Measurements from ENCODE around the gene S100A10. TPM values are rescaled to one million over a fixed set of nuclear protein-coding genes. Genes with fewer than 3 reads are reported as not detected.
A peak's percentile ranks its signal among the peaks of the same experiment; 100 is the strongest.

The S100A10 gene, protein sequence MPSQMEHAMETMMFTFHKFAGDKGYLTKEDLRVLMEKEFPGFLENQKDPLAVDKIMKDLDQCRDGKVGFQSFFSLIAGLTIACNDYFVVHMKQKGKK
- total RNA-seq: 100 to 1,000 TPM; 159 to 170 TPM

DNA sequence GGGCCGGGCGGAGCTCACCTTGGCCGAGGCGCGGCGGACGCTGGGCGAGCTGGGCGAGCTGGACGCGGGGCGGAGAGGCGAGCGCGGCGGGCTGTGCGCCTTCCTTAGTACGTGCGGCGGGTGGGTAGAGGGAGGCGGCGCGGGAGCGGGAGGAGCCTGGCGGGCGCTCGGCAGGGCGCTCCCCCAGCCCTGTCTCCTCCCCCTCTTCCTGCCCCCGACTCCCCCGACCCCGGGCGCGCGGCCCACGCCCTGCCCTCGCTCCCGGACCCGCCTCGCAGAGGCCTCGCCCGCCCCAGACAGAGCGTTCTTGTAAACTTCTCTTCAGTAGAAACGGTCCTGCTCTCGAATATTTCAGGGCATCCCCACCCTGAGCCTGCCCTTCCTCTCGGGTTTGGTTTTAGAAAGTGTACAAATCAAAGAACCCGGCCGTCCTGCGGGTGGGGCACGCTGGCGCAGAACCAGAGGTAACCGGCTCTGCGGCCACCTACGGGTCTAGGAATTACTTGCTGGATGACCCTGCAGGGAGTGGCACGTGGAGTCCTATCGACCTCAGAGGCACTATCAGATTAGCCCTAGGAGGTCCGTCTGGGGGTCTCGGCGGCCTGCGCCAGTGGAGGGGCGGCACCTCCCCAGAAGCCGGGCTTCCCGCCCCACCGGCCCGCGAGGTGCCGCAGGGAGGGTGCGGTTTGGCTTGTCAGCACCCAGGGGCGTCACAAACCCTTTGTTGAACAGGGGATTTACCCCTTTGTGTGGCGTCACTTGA lies at the start of gene S100A10:
S100A10 (minus strand) TSS at position 126 of the 763 bp plus-strand sequence. CDS start 7,629 bp downstream, outside the sequence.
- Mint-ChIP-seq H3K27me3 (ENCODE audit: low read depth) (no peaks in the 10 kb centered on the region), H3K4me1 (ENCODE audit: low read depth) (peaks cover 43% of the 10 kb centered on the region), H3K36me3 (ENCODE audit: low read depth) (peaks cover 1% of the 10 kb centered on the region), H3K4me3 (peak within 1 kb of the TSS; percentile 94), H3K27ac (peak within 1 kb of the TSS; percentile 92), H3K9me3 (no peaks in the 10 kb centered on the region)
- CTCF ChIA-PET: interaction anchor here (0.9 to 11.0 kb wide), 4 partner anchors 10 to 59 kb away, joined by 3 to 233 read pairs (median 33); no protein-coding TSS in a partner anchor
- intact Hi-C loops (cut with micrococcal nuclease): loop anchor here (1.0 kb wide), 2 partner anchors 10 to 21 kb away; no protein-coding TSS in a partner anchor
- peak; percentile 73 for DNase-seq

DNA sequence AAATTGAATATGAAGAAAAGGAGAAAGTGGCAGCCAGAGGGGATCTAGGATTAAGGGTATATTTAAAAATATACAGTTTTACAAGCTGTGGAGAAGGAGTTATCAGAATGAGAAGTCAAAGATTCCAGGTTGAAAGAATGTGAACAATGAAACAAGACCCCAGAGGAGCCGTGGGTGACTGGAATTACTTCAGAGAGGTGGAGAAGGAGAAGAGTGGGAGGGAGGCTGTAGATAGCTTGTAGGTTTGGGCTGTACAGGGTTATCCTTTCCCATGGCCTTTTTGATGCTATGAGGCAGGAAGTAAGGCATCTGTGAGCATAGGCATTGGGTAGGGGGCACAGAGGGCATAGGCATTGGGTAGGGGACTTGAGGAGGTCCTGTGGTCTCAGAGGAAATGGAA lies 48.4 kb upstream of the S100A10 start:
- H3K36me3 Mint-ChIP-seq (ENCODE audit: low read depth): no peaks in the 10 kb centered on the region
- intact Hi-C loops (cut with micrococcal nuclease): no loop called here
- peaks cover 2% of the 10 kb centered on the region for H3K4me1 Mint-ChIP-seq (ENCODE audit: low read depth)
- no peaks in the 10 kb centered on the region for H3K27me3 Mint-ChIP-seq (ENCODE audit: low read depth)
- no peak for DNase-seq
- no peaks in the 10 kb centered on the region for H3K9me3 Mint-ChIP-seq
- CTCF ChIA-PET: interaction anchor here (1.0 to 1.4 kb wide), 2 partner anchors 11 to 22 kb away, joined by 3 read pairs; no protein-coding TSS in a partner anchor
- H3K4me3 Mint-ChIP-seq: no peak overlapping the region
- no peak overlapping the region for H3K27ac Mint-ChIP-seq

DNA sequence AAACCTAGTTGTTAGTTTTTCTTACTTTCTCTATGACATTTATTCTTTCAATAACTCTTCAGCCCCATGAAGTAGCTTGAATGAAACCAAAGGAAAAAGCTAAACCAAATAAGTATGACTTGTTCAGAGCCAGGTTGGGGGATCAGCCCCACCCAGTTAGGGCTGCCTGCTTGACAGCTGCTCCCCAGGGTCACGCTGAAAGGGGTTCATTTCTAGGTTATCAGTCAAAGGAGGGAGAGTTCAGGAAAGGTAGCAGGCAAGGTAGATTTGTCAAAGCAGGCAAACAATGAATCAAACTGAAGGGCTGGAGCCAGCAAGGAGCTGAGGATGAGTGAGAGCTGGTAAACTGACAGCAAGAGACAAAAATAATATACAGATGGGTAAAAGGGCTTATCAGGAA lies 46.2 kb upstream of the S100A10 start:
- Mint-ChIP-seq H3K9me3 (no peaks in the 10 kb centered on the region), H3K4me3 (no peak overlapping the region), H3K27ac (no peak overlapping the region), H3K27me3 (ENCODE audit: low read depth) (no peaks in the 10 kb centered on the region), H3K36me3 (ENCODE audit: low read depth) (peaks cover 10% of the 10 kb centered on the region), H3K4me1 (ENCODE audit: low read depth) (peaks cover 2% of the 10 kb centered on the region)
- CTCF ChIA-PET: interaction anchor here (0.6 to 2.0 kb wide), 3 partner anchors 26 to 166 kb away, joined by 3 to 6 read pairs (median 3); no protein-coding TSS in a partner anchor
- DNase-seq: no peak
- intact Hi-C loops (cut with micrococcal nuclease): loop anchor here (5.0 kb wide), 1 partner anchor 428 kb away; the partner anchor contains the start of gene SNX27

DNA sequence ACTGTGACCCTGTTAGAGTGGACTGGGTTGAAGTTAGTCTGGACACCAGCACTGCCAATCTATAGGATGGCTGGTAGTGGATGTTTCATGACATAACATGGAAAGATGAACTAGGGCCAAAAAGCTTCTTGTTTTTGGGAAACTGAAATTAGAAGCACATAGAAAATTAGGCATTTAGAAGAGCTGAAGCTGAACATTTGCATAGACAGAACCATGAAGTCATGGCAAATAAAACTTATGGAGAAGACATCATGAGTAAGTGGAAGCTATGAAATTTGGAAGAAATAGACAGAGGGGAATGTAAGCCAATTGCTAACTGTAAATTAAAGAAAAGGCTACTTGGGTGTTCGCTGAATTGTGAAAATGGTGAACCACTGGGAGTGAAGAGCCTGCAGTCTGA lies 45.8 kb upstream of the S100A10 start:
- no peaks in the 10 kb centered on the region for H3K27me3 Mint-ChIP-seq (ENCODE audit: low read depth)
- no peak overlapping the region for H3K27ac Mint-ChIP-seq
- no peak for DNase-seq
- intact Hi-C loops (cut with micrococcal nuclease): loop anchor here (5.0 kb wide), 1 partner anchor 427 kb away; the partner anchor contains the start of gene SNX27
- no peak overlapping the region for H3K4me3 Mint-ChIP-seq
- H3K36me3 Mint-ChIP-seq (ENCODE audit: low read depth): peaks cover 12% of the 10 kb centered on the region
- no peaks in the 10 kb centered on the region for H3K9me3 Mint-ChIP-seq
- peaks cover 4% of the 10 kb centered on the region for H3K4me1 Mint-ChIP-seq (ENCODE audit: low read depth)
- CTCF ChIA-PET: interaction anchor here (0.6 to 2.0 kb wide), 3 partner anchors 26 to 166 kb away, joined by 3 to 6 read pairs (median 3); no protein-coding TSS in a partner anchor

DNA sequence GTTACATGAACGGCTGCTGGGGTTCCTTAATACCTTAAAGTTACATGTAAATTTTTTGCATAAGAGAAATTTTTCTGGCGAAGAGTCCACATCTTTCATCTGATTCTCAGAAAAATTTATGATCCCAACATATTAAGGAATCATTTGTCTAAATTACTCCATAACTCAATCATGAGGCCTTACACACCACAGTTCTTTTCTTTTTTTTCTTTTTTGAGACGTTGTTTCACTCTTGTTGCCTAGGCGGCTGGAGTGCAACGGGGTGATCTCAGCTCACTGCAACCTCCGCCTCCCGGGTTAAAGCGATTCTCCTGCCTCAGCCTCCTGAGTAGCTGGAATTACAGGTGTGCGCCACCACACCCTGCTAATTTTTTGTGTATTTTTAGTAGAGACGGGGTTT lies 45.2 kb upstream of the S100A10 start:
- Mint-ChIP-seq H3K36me3 (ENCODE audit: low read depth) (peaks cover 16% of the 10 kb centered on the region), H3K4me1 (ENCODE audit: low read depth) (peaks cover 9% of the 10 kb centered on the region), H3K9me3 (no peaks in the 10 kb centered on the region), H3K4me3 (no peak overlapping the region), H3K27me3 (ENCODE audit: low read depth) (no peaks in the 10 kb centered on the region), H3K27ac (no peak overlapping the region)
- intact Hi-C loops (cut with micrococcal nuclease): loop anchor here (5.0 kb wide), 1 partner anchor 427 kb away; the partner anchor contains the start of gene SNX27
- CTCF ChIA-PET: interaction anchor here (1.2 kb wide), 1 partner anchor 14 kb away, joined by 4 read pairs; no protein-coding TSS in a partner anchor
- no peak for DNase-seq

DNA sequence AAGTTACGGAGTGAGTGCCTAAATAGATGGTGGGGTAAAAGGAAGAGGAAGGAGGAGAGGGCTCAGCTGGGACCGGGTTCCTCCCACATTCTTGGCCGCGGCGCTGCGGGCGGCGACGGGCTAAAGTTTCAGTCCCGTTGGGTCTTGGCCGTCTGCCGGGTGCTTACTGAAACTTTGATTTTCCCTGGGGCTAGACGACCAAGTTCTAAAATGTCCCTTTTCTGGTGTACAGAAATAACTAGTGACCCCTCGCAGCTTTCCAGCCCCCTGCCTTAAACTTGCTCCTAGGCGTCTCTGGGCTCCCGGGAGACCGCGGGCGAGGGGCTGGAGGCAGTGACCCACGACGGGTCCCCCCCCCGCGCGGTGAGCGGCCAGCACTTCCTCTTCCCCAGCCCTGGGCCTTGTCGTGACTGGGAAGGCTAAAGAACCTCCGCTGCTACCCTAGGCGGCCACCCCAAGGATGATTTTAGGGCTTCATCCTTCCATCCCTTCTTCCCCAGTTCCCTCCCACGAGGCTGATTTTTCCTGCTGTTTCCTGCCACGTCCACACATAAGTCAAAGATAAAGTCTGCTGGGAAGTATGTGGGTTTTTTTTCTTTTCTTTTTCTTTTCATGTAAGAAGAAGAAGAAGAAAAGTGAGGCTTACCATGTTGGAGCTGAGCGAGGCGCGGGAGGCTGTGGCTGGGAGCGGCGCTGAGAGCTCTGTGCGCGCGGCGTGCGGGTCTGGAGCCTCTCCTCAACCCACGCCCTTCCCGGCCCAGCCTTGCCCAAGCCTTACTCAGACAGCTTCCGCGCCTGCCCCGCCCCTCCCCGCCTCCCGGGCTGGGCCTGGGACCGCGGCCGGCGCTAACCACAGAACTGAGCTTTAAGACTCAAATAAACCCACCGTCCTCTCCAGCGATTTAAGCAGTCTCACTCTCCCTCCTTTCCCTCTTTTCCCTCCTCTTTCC lies 42.9 kb upstream of the S100A10 start, which contains the start of gene S100A11:
S100A11 (minus strand) TSS at position 738 of the 950 bp plus-strand sequence; CDS start at position 649, 89 bp downstream.
- intact Hi-C loops (cut with micrococcal nuclease): loop anchor here (1.0 to 5.0 kb wide), 2 partner anchors 63 to 424 kb away; partner anchors contain the start of gene SNX27
- H3K9me3 Mint-ChIP-seq: no peaks in the 10 kb centered on the region
- peak within 1 kb of the TSS; percentile 98 for H3K27ac Mint-ChIP-seq
- CTCF ChIA-PET: interaction anchor here (1.0 to 1.9 kb wide), 5 partner anchors 10 to 422 kb away, joined by 3 to 6 read pairs (median 4); no protein-coding TSS in a partner anchor
- peak; percentile 86 for DNase-seq
- H3K36me3 Mint-ChIP-seq (ENCODE audit: low read depth): peaks cover 38% of the 10 kb centered on the region
- H3K4me1 Mint-ChIP-seq (ENCODE audit: low read depth): peaks cover 15% of the 10 kb centered on the region
- H3K27me3 Mint-ChIP-seq (ENCODE audit: low read depth): no peaks in the 10 kb centered on the region
- peak within 1 kb of the TSS; percentile 96 for H3K4me3 Mint-ChIP-seq

DNA sequence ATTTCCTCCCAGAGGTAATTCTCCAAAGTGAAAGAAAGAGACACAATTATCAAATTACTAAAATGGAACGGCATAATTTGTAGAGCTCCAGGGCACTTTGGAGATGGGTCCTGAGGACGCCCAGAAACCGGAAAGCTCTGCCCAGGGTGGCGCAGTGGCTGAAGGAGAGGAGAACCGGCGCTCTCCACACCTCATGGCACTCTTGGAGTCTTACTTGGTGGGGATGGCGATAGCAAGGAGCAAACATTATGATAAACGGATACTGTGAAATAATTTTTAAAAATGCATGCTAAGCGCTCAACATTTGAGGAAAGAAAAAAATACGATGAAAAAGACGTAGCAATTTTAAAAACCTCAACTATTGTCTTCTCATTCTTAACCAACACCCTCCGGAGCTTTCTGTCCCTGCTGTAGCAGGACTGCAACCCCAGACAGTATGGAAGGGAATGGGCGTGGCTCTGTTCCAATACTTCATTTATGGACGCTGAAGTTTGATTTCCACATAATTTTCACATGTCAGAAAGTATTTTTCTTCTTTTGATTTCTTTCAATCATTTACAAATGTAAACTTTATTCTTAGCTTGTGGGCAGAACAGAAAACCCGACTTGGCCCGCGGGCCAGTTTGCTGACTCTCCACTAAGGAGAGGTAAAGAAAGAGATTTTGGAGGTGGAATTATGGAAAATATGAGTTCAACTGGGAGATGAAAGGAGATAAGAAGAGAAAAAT lies 42.0 kb upstream of the S100A10 start:
- Mint-ChIP-seq H3K27me3 (ENCODE audit: low read depth) (no peaks in the 10 kb centered on the region), H3K36me3 (ENCODE audit: low read depth) (peaks cover 39% of the 10 kb centered on the region), H3K4me1 (ENCODE audit: low read depth) (peaks cover 16% of the 10 kb centered on the region), H3K4me3 (peak overlapping the region; percentile 96), H3K9me3 (no peaks in the 10 kb centered on the region), H3K27ac (peak overlapping the region; percentile 98)
- DNase-seq: peak; percentile 26
- intact Hi-C loops (cut with micrococcal nuclease): loop anchor here (1.0 to 5.0 kb wide), 4 partner anchors 13 to 423 kb away; partner anchors contain the start of gene SNX27
- CTCF ChIA-PET: interaction anchor here (0.5 to 1.9 kb wide), 7 partner anchors 9 to 203 kb away, joined by 3 to 6 read pairs (median 3); no protein-coding TSS in a partner anchor

DNA sequence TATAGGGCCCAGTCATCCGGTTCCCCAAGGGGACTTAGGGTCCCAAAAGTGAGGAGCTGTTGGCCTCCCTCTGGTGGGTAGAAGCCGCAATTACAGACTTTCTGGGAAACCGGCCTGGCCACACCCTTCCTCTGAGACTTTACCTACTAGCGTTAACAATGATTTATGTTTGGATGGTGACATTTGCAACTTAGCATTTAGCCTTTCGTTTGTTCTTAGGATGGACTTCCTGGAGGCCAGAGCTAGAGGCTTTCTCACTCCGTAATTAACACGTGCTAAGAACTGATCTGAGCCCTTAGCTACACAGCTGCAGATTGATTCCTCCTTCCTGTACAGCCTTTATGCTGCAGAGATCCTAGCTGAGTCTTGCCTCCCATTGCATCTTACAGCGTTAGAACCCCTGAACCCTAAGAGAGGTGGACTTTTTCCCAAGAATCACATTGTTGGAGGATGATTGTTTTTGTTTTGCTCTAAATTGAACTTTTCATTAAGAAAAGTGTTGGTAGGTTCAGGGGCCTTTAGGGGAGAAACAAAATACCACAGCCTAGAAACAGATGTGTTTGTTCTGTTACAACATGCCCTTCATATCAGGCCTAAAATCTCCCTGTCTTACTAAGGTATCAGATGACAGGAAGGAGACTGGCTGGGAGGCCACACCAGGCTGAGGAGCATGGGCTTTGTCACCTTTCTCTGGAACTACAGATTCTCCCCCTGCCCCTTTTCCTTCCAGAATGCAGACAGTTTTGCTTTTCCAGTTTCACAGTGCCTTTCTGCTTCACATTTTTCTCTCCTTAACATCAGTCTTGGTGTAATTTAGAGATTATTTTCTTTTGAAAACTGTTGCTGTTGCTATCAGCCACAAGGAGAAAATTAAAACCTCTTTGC lies 41.2 kb upstream of the S100A10 start:
- H3K27me3 Mint-ChIP-seq (ENCODE audit: low read depth): no peaks in the 10 kb centered on the region
- CTCF ChIA-PET: interaction anchor here (0.7 to 2.4 kb wide), 17 partner anchors 9 to 202 kb away, joined by 3 to 17 read pairs (median 5); partner anchors contain the start of gene THEM4
- no peaks in the 10 kb centered on the region for H3K9me3 Mint-ChIP-seq
- intact Hi-C loops (cut with micrococcal nuclease): loop anchor here (1.0 to 5.0 kb wide), 4 partner anchors 13 to 423 kb away; partner anchors contain the start of gene SNX27
- peaks cover 20% of the 10 kb centered on the region for H3K4me1 Mint-ChIP-seq (ENCODE audit: low read depth)
- peak; percentile 85 for DNase-seq
- peak overlapping the region; percentile 96 for H3K4me3 Mint-ChIP-seq
- H3K27ac Mint-ChIP-seq: peak overlapping the region; percentile 98
- H3K36me3 Mint-ChIP-seq (ENCODE audit: low read depth): peaks cover 44% of the 10 kb centered on the region

DNA sequence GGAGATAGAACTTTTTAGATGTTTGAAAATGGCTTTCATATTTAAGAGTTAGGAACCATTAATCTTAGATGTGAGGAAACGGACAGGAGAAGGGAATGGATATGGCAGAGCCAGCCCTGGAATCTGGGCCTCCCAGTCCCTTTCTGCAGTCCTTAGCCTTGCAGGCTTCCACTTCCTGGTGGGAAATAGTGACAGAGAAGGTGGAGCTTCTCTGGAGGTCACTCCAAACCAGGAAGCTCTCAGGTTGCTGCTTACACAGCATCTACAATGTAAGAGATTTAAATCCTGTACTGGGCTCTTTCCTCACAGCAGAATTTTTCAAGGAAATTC lies 40.6 kb upstream of the S100A10 start:
- intact Hi-C loops (cut with micrococcal nuclease): loop anchor here (2.0 kb wide), 2 partner anchors 49 to 65 kb away; no protein-coding TSS in a partner anchor
- H3K4me1 Mint-ChIP-seq (ENCODE audit: low read depth): peaks cover 26% of the 10 kb centered on the region
- H3K36me3 Mint-ChIP-seq (ENCODE audit: low read depth): peaks cover 46% of the 10 kb centered on the region
- no peaks in the 10 kb centered on the region for H3K27me3 Mint-ChIP-seq (ENCODE audit: low read depth)
- CTCF ChIA-PET: interaction anchor here (0.6 to 2.4 kb wide), 16 partner anchors 9 to 130 kb away, joined by 3 to 17 read pairs (median 5); partner anchors contain the start of gene THEM4
- no peaks in the 10 kb centered on the region for H3K9me3 Mint-ChIP-seq
- peak overlapping the region; percentile 98 for H3K27ac Mint-ChIP-seq
- peak overlapping the region; percentile 96 for H3K4me3 Mint-ChIP-seq
- no peak for DNase-seq

DNA sequence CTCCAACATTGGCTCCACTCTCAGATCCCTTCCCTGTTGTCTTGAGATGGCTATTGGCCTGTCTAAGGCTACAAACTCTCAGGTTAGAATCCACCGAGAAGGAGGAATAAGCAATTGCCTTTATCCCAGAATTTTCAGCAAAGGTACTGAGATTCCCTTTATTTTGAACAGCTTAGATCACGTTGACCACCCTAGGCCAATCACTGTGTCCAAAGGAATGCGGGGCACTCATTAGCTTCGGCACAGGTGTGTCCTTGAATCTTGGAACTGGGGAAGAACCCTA lies 36.2 kb upstream of the S100A10 start:
- intact Hi-C loops (cut with micrococcal nuclease): no loop called here
- CTCF ChIA-PET: interaction anchor here (0.5 to 0.7 kb wide), 2 partner anchors 19 to 62 kb away, joined by 4 to 5 read pairs; no protein-coding TSS in a partner anchor
- H3K36me3 Mint-ChIP-seq (ENCODE audit: low read depth): peaks cover 39% of the 10 kb centered on the region
- H3K27me3 Mint-ChIP-seq (ENCODE audit: low read depth): no peaks in the 10 kb centered on the region
- no peak for DNase-seq
- H3K9me3 Mint-ChIP-seq: no peaks in the 10 kb centered on the region
- H3K4me1 Mint-ChIP-seq (ENCODE audit: low read depth): peaks cover 34% of the 10 kb centered on the region
- H3K4me3 Mint-ChIP-seq: no peak overlapping the region
- peak overlapping the region; percentile 94 for H3K27ac Mint-ChIP-seq
